ENCODE results near the gene MYOM3. TPM values are rescaled to one million over a fixed set of nuclear protein-coding genes. Genes with fewer than 3 reads are reported as not detected.

Gene MYOM3
- total and polyA plus RNA-seq, 2 of the 4 experiments (the other 2 are of a cell fraction) = 0.03 TPM; not detected in 1

DNA sequence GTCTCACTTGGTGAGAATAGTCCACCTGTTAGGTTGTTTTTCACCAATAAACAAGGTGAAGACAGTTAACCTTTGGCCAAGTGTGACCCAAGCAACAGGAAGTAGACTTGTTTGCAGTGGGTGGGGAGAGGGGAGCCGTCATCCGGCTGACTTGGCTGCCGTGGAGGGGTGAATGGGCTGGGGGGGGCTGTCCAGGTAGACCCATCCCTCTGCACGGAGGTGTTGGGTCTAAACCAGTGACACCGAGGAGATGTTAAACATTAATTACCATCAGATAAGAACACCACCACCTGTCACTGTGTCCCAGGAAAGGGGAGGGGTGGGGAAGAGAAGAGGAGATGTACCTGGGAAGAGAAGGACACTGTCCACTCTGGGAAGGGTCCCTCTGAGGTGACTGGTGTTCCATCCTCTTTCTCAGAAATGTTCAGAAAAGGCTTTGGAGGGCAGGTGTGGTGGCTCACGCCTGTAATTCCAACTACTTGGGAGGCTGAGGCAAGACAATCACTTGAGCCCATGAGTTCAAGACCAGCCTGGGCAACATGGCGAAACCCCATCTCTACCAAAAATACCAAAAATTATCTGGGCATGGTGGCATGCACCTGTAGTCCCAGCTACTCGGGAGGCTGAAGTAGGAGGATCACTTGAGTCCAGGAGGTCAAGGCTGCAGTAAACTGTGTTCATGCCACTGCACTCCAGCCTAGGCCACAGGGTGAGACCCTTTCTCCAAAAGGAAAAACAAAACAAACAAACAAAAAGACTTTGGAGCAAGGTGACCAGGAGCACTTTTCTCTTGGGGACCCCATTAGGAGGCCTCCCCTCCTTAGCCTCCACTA, 6.7 kb upstream of the MYOM3 start:
- Histone ChIP-seq H3K23ac (ENCODE audit: low read depth, low read length) (no peak overlapping the region), H2AFZ (replicated peaks; ENCODE audit: low read length, poor library complexity) (no peak overlapping the region), H4K20me1 (ENCODE audit: insufficient read depth, low read length) (no peaks in the 10 kb centered on the region), H3K4me2 (ENCODE audit: low read depth, low read length) (no peak overlapping the region), H3K27ac (ENCODE audit: insufficient read depth, low read length) (no peak overlapping the region), H3K36me3 (ENCODE audit: control insufficient read depth, insufficient read depth, low read length) (no peaks in the 10 kb centered on the region), H4K8ac (ENCODE audit: low read depth in 2 of 2, low read length in 2 of 2) (no peak overlapping the region), H3K9me3 (ENCODE audit: control insufficient read depth, insufficient read depth, low read length) (no peaks in the 10 kb centered on the region), H2AK5ac (ENCODE audit: low read depth, low read length) (no peak overlapping the region), H2BK5ac (ENCODE audit: low read depth, low read length, poor library complexity, severe bottlenecking) (no peak overlapping the region), H3K14ac (replicated peaks; ENCODE audit: low read depth, low read length) (no peak overlapping the region), H2AK9ac (replicated peaks; ENCODE audit: low read depth, low read length, poor library complexity) (no peak overlapping the region), H2BK120ac (ENCODE audit: low read depth, low read length) (no peak overlapping the region), H3K56ac (ENCODE audit: extremely low read depth, insufficient read depth, low read length) (no peak overlapping the region), H3K27me3 (ENCODE audit: control insufficient read depth, insufficient read depth, low read length) (peaks cover 56% of the 10 kb centered on the region), H4K91ac (ENCODE audit: insufficient read depth, low read depth, low read length) (no peak overlapping the region), H3K18ac (ENCODE audit: low read depth, low read length) (no peak overlapping the region), H2BK15ac (ENCODE audit: low read depth, low read length) (no peak overlapping the region), H3K4me3 (ENCODE audit: insufficient read depth, low read depth, low read length) (no peak overlapping the region), H3K4me1 (ENCODE audit: control insufficient read depth, insufficient read depth, low read length) (peaks cover 2% of the 10 kb centered on the region; the same call in 1 of the 2 replicates), H3K79me1 (ENCODE audit: low read depth in 1 of 2, low read length in 2 of 2) (no peaks in the 10 kb centered on the region), H3K9me1 (ENCODE audit: insufficient read depth, low read length) (no peaks in the 10 kb centered on the region), H3K4ac (ENCODE audit: low read depth, low read length) (no peak overlapping the region), H2BK20ac (ENCODE audit: low read depth, low read length) (no peak overlapping the region), H4K5ac (ENCODE audit: low read depth, low read length) (no peak overlapping the region), H3K9ac (ENCODE audit: low read depth, low read length) (no peak overlapping the region)
- ChIA-PET POLR2A (ENCODE audit: unreplicated experiment) (no interaction called here), CTCF (no interaction called here)
- in situ Hi-C loops (cut with MboI; ENCODE audit: low sequenced_read_pairs) (no loop called here), intact Hi-C loops (cut with micrococcal nuclease) (no loop called here), dilution Hi-C loops (cut with HindIII; ENCODE audit: low sequenced_read_pairs, unreplicated experiment) (no loop called here)
- BruUV-seq (replicated peaks) = no TSS peak
- ATAC-seq (ENCODE audit: low read depth) = no peak
- TF ChIP-seq RAD21 (IDR thresholded peaks at IDR 0.05; ENCODE audit: low read length) (no peak), MAZ (IDR thresholded peaks at IDR 0.05; ENCODE audit: borderline replicate concordance, low read depth, low read length) (no peak), RFX5 (IDR thresholded peaks at IDR 0.05; ENCODE audit: low read depth, low read length) (no peak), FOS (IDR thresholded peaks at IDR 0.05; ENCODE audit: low read depth, low read length) (no peak), SMC3 (IDR thresholded peaks at IDR 0.05; ENCODE audit: low read depth, low read length) (no peak), MAFK (IDR thresholded peaks at IDR 0.05; ENCODE audit: low read depth, low read length) (no peak)
- TF ChIP-seq, protein P1, sequence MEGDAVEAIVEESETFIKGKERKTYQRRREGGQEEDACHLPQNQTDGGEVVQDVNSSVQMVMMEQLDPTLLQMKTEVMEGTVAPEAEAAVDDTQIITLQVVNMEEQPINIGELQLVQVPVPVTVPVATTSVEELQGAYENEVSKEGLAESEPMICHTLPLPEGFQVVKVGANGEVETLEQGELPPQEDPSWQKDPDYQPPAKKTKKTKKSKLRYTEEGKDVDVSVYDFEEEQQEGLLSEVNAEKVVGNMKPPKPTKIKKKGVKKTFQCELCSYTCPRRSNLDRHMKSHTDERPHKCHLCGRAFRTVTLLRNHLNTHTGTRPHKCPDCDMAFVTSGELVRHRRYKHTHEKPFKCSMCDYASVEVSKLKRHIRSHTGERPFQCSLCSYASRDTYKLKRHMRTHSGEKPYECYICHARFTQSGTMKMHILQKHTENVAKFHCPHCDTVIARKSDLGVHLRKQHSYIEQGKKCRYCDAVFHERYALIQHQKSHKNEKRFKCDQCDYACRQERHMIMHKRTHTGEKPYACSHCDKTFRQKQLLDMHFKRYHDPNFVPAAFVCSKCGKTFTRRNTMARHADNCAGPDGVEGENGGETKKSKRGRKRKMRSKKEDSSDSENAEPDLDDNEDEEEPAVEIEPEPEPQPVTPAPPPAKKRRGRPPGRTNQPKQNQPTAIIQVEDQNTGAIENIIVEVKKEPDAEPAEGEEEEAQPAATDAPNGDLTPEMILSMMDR (conservative IDR thresholded peaks at IDR 0.05; ENCODE audit: low read depth, low read length) = no peak
- TF ChIP-seq, protein P2, sequence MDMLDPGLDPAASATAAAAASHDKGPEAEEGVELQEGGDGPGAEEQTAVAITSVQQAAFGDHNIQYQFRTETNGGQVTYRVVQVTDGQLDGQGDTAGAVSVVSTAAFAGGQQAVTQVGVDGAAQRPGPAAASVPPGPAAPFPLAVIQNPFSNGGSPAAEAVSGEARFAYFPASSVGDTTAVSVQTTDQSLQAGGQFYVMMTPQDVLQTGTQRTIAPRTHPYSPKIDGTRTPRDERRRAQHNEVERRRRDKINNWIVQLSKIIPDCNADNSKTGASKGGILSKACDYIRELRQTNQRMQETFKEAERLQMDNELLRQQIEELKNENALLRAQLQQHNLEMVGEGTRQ (IDR thresholded peaks at IDR 0.05; ENCODE audit: low read depth, low read length) = no peak
- DNase-seq = no peak
- 80% methylated on average over 1 of the region's 8 CpGs; no CpG with 5 or more reads in 1 of the 2 experiments for WGBS, 2 experiments (ENCODE audit: extremely low coverage in 2 of 2, insufficient read length in 1 of 2)
